ENCODE data around the gene TFAP2A. TPM values are rescaled to one million over a fixed set of nuclear protein-coding genes. Genes with fewer than 3 reads are reported as not detected.

The TFAP2A gene
- polyA plus RNA-seq, 2 of the 4 experiments (the other 2 are of a cell fraction), result 13.1 to 26.9 TPM

DNA sequence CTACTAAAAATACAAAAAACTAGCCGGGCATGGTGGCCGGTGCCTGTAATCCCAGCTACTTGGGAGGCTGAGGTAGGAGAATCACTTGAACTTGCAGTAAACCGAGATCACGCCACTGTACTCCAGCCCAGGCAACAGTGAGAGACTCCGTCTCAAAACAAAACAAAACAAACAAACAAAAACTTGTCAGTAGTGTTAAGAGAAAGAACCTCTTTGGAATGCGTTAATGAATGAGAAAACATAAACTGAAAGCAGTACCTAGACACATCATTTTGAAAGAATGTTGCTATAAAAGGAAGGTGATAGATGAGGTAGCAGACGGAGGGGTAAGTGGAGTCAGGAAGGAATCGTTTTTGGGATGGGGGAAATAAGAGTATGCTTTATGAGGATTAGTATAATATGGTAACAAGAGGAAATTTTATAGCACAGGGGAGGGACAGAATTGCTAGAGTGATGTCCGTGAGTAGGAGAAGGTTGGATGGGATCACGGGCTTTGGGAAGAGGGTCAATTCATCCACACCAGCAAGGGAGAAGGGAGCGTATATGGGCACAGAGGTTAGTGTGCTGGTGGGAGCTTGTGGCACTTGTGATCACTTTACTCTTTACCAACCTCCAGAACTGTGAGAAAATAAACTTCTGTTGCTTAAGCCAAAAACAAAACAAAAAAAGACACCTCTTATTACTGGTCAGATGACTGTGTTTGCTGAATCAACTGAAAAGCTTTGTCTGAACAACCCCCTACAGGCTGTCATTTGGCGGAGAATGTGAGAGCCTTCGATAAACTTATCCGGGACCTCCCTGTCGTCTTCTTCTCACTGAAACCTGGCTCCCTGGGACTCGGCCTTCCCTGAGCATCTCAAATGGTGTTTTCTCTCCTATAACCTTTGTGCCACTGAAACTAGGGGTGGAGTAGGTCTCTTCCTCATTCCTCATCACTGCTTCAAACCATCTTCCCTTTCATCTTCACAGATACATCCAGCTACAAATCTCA is 48.9 kb upstream of the TFAP2A start:
- DNase-seq (ENCODE audit: low read depth in 1 of 2, low spot score in 1 of 2) (no peak), ATAC-seq (peak in 1 of 2 experiments; percentile 56; a peak in 3 of 6 replicates), FAIRE-seq (no peak)
- TF ChIP-seq MAZ (IDR thresholded peaks at IDR 0.05; ENCODE audit: borderline replicate concordance, low read depth, low read length) (no peak), CTCF (IDR thresholded peaks at IDR 0.05) (no peak), NFE2L2 (conservative IDR thresholded peaks at IDR 0.05; ENCODE audit: low read length) (no peak), NPAS2 (CRISPR knock-in tag; IDR thresholded peaks at IDR 0.05; ENCODE audit: borderline replicate concordance) (no peak), CHD4 (IDR thresholded peaks at IDR 0.05; ENCODE audit: borderline replicate concordance) (no peak), FOSB (CRISPR knock-in tag; IDR thresholded peaks at IDR 0.05) (no peak), TFCP2L1 (CRISPR knock-in tag; IDR thresholded peaks at IDR 0.05) (no peak), CEBPB (IDR thresholded peaks at IDR 0.05) (no peak), ELK1 (IDR thresholded peaks at IDR 0.05; ENCODE audit: low read depth, low read length) (no peak), RNF2 (IDR thresholded peaks at IDR 0.05; ENCODE audit: borderline replicate concordance, low read depth) (no peak), SMC3 (IDR thresholded peaks at IDR 0.05) (no peak), RAD21 (conservative IDR thresholded peaks at IDR 0.05 in 1 of 2, IDR thresholded peaks at IDR 0.05 in 1 of 2) (no peak), ZFP36 (IDR thresholded peaks at IDR 0.05; ENCODE audit: borderline replicate concordance, partially characterized antibody) (no peak), FOXS1 (CRISPR knock-in tag; IDR thresholded peaks at IDR 0.05) (no peak)
- TF ChIP-seq, protein P1, sequence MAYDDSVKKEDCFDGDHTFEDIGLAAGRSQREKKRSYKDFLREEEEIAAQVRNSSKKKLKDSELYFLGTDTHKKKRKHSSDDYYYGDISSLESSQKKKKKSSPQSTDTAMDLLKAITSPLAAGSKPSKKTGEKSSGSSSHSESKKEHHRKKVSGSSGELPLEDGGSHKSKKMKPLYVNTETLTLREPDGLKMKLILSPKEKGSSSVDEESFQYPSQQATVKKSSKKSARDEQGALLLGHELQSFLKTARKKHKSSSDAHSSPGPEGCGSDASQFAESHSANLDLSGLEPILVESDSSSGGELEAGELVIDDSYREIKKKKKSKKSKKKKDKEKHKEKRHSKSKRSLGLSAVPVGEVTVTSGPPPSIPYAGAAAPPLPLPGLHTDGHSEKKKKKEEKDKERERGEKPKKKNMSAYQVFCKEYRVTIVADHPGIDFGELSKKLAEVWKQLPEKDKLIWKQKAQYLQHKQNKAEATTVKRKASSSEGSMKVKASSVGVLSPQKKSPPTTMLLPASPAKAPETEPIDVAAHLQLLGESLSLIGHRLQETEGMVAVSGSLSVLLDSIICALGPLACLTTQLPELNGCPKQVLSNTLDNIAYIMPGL (CRISPR knock-in tag; IDR thresholded peaks at IDR 0.05; ENCODE audit: borderline replicate concordance), result no peak
- TF ChIP-seq, protein P2, sequence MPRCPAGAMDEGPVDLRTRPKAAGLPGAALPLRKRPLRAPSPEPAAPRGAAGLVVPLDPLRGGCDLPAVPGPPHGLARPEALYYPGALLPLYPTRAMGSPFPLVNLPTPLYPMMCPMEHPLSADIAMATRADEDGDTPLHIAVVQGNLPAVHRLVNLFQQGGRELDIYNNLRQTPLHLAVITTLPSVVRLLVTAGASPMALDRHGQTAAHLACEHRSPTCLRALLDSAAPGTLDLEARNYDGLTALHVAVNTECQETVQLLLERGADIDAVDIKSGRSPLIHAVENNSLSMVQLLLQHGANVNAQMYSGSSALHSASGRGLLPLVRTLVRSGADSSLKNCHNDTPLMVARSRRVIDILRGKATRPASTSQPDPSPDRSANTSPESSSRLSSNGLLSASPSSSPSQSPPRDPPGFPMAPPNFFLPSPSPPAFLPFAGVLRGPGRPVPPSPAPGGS (IDR thresholded peaks at IDR 0.05), result no peak
- TF ChIP-seq, protein P3, sequence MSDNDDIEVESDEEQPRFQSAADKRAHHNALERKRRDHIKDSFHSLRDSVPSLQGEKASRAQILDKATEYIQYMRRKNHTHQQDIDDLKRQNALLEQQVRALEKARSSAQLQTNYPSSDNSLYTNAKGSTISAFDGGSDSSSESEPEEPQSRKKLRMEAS (IDR thresholded peaks at IDR 0.05), result no peak
- TF ChIP-seq, protein P4, sequence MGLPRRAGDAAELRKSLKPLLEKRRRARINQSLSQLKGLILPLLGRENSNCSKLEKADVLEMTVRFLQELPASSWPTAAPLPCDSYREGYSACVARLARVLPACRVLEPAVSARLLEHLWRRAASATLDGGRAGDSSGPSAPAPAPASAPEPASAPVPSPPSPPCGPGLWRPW (IDR thresholded peaks at IDR 0.05), result no peak
- peaks cover 24% of the 10 kb centered on the region for H3K4me1 ChIP-seq
- peak overlapping the region; percentile 41; the same call in 2 of the 3 replicates for H3K4me2 ChIP-seq
- H3K4me3 ChIP-seq, result no peak overlapping the region
- H3K27ac ChIP-seq, result peak overlapping the region; percentile 70 to 81
- ChIA-PET CTCF (interaction anchor here (0.6 to 4.2 kb wide), 4 partner anchors 13 to 25 kb away, joined by 3 to 26 read pairs (median 3); no protein-coding TSS in a partner anchor), POLR2A (no interaction called here)
- WGBS (ENCODE audit: missing lambda C conversion rate), result 65% methylated on average over 16 of the region's 16 CpGs
- no peaks in the 10 kb centered on the region for H3K9me3 ChIP-seq
